Neural crest cell (in vitro differentiated cells): ENCODE measurements around the gene NKPD1. TPM values are rescaled to one million over a fixed set of nuclear protein-coding genes. Genes with fewer than 3 reads are reported as not detected.

Experiments
- DNase-seq: peaks from one replicate; pipeline ENCODE4 v3.0.0; 2021; ENCODE audit warnings: low read depth, mixed read lengths, low spot score
- H3K27ac Mint-ChIP-seq: one replicate; pipeline ENCODE4 v1.8.0; 2021; ENCODE audit warnings: mild to moderate bottlenecking, mixed read lengths; ENCODE audit not compliant: unreplicated experiment
- H3K27me3 Mint-ChIP-seq: 2 replicates; pipeline ENCODE4 v1.8.0; 2021; ENCODE audit warnings: low read depth, mild to moderate bottlenecking, mixed read lengths
- H3K36me3 Mint-ChIP-seq: 2 replicates; pipeline ENCODE4 v1.8.0; 2021; ENCODE audit warnings: low read depth, mild to moderate bottlenecking, mixed read lengths
- H3K4me1 Mint-ChIP-seq: 2 replicates; pipeline ENCODE4 v1.8.0; 2021; ENCODE audit warnings: mixed read lengths
- H3K4me3 Mint-ChIP-seq: one replicate; pipeline ENCODE4 v1.8.0; 2021; ENCODE audit warnings: mild to moderate bottlenecking, mixed read lengths
- H3K9me3 Mint-ChIP-seq: 2 replicates; pipeline ENCODE4 v1.8.0; 2021; ENCODE audit warnings: mixed read lengths
- total RNA-seq: library from RNA; stranded (reverse); gene quantifications from 2 replicates; pipeline ENCODE4 v1.2.1, GENCODE V29; 2021
- TF ChIP-seq, protein P1 (sequence below): fragments of 200-600 bp; sonication (generic); conservative IDR thresholded peaks from 2 replicates; pipeline ENCODE4 v1.5.0; 2021; ENCODE audit warnings: antibody characterized with exemption, mild to moderate bottlenecking

Gene NKPD1
- total RNA-seq, 1 donor from 2014 or later = 0.16 TPM

- peak; percentile 99 for DNase-seq
- Mint-ChIP-seq H3K4me3 (peak within 1 kb of the TSS; percentile 95), H3K27ac (peak within 1 kb of the TSS; percentile 71), H3K4me1 (peaks cover 22% of the 10 kb centered on the region), H3K27me3 (no peaks in the 10 kb centered on the region), H3K9me3 (no peaks in the 10 kb centered on the region), H3K36me3 (no peaks in the 10 kb centered on the region)
- TF ChIP-seq, protein P1, sequence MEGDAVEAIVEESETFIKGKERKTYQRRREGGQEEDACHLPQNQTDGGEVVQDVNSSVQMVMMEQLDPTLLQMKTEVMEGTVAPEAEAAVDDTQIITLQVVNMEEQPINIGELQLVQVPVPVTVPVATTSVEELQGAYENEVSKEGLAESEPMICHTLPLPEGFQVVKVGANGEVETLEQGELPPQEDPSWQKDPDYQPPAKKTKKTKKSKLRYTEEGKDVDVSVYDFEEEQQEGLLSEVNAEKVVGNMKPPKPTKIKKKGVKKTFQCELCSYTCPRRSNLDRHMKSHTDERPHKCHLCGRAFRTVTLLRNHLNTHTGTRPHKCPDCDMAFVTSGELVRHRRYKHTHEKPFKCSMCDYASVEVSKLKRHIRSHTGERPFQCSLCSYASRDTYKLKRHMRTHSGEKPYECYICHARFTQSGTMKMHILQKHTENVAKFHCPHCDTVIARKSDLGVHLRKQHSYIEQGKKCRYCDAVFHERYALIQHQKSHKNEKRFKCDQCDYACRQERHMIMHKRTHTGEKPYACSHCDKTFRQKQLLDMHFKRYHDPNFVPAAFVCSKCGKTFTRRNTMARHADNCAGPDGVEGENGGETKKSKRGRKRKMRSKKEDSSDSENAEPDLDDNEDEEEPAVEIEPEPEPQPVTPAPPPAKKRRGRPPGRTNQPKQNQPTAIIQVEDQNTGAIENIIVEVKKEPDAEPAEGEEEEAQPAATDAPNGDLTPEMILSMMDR = peak; percentile 66
These were observed 17.7 kb upstream of the NKPD1 start, which contains the start of gene BLOC1S3 for GRCh38 chr19:45178262-45179071. Gene BLOC1S3 (plus strand): TSS chr19:45178784. CDS start chr19:45179297, 513 bp downstream.

GRCh38 chr19:45177817-45178261 lies 17.1 kb upstream of the NKPD1 start, which contains the start of gene TRAPPC6A:
Gene TRAPPC6A (minus strand): TSS chr19:45178237. CDS start chr19:45178218, 19 bp downstream.
- Mint-ChIP-seq H3K27me3 (no peaks in the 10 kb centered on the region), H3K9me3 (no peaks in the 10 kb centered on the region), H3K4me1 (peaks cover 22% of the 10 kb centered on the region), H3K27ac (peak within 1 kb of the TSS; percentile 71), H3K36me3 (no peaks in the 10 kb centered on the region), H3K4me3 (peak within 1 kb of the TSS; percentile 95)
- no peak for DNase-seq
- TF ChIP-seq, protein P1 = no peak

DNA sequence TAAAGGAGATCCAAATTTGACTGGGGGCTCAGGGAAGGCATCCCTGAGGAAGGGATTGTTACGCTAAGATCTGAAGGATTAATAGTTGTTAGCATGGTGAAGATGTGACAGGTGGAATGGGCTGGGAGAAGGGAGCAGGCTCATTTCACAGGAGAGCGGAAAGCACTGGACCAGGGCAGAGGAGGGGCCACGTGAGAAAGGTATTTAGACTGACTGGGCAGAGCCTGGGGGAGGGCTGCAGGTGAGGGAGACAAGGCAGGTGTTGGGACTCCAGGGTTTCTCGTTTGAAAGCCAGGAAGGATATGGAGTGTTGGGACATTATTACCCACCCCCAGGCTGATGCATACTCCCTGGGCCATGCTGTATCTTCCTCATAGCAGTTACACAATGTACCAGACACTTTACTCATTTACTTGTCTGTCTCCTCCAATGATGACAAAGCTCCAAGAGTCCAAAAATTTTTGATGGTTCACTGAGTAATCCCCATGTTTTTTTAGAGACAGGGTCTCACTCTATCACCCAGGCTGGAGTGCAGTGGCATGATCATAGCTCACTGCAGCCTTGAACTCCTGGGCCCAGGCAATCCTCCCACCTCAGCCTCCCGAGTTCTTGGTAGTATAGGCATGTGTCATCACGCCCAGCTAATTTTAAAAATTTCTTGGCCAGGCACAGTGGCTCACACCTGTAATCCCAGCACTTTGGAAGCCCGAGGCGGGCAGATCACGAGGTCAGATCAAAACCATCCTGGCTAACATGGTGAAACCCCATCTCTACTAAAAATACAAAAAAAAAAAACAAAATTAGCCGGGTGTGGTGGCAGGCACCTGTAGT lies 14.9 kb upstream of the NKPD1 start:
- no peaks in the 10 kb centered on the region for H3K9me3 Mint-ChIP-seq
- no peaks in the 10 kb centered on the region for H3K36me3 Mint-ChIP-seq
- H3K27me3 Mint-ChIP-seq = no peaks in the 10 kb centered on the region
- TF ChIP-seq, protein P1 = no peak
- peaks cover 19% of the 10 kb centered on the region for H3K4me1 Mint-ChIP-seq
- no peak for DNase-seq
- peak overlapping the region; percentile 65 for H3K4me3 Mint-ChIP-seq
- no peak overlapping the region for H3K27ac Mint-ChIP-seq

DNA sequence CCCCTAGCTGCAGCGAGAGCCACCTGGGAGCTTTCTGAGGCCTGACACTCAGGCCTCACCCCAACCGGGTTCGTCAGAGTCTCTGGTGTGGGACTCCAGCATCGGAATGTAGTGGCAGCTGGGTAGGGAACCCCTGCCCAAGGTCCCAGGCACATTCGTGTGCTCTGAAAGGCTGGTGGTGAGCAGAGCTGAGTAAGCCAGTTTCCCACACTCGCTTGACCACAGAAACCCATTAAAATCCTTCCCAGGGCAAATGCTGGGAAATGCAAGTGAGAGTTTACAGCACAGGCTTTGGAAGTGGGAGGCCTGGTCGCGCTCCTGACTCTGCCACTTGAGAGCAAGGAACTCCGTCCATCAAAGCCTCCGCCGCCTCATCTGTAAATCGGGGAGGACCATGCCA lies 13.0 kb upstream of the NKPD1 start:
- H3K4me3 Mint-ChIP-seq = peak overlapping the region; percentile 23
- H3K9me3 Mint-ChIP-seq = no peaks in the 10 kb centered on the region
- H3K27me3 Mint-ChIP-seq = no peaks in the 10 kb centered on the region
- H3K27ac Mint-ChIP-seq = peak overlapping the region; percentile 71
- H3K36me3 Mint-ChIP-seq = no peaks in the 10 kb centered on the region
- TF ChIP-seq, protein P1 = no peak
- DNase-seq = no peak
- peaks cover 19% of the 10 kb centered on the region for H3K4me1 Mint-ChIP-seq

DNA sequence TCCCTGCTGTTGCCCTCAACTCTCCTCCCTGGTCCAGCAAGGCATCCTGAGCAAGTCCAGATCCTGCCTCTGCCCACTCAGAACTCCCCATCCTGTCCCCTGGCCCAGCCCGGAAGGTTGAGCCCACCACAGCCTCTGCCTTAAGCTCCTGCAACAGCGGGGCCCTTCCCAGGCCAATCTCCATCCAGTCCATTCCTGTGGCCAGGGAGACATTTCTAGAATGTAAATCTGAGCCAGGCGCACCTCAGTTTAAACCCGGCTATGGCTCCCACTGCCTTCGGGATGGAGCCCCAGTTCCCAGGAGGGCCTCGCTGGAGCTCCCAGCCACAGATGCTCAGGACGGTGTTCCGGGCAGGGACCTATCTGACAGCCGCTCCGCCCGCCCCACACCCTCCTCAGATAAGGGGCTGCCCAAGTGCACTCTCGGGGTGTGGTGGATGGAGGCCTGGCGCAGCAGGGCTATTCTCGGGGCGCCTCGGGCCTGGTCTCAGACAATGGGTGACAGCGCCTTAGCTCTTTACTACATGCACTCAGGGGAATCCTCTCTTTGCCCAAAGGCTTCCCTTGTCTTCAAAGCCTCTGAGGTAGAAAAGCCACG lies 11.9 kb upstream of the NKPD1 start:
- Mint-ChIP-seq H3K27ac (no peak overlapping the region), H3K9me3 (no peaks in the 10 kb centered on the region), H3K4me1 (peaks cover 13% of the 10 kb centered on the region)

More for the DNA sequence above, 11.9 kb upstream of the NKPD1 start:
- no peak overlapping the region for H3K4me3 Mint-ChIP-seq
- TF ChIP-seq, protein P1 = no peak
- H3K36me3 Mint-ChIP-seq = no peaks in the 10 kb centered on the region
- no peak for DNase-seq
- no peaks in the 10 kb centered on the region for H3K27me3 Mint-ChIP-seq
